ENCODE results near the gene AVP. TPM values are rescaled to one million over a fixed set of nuclear protein-coding genes. Genes with fewer than 3 reads are reported as not detected.
"Not testable (repeated sequence)": the region's sequence is repeated elsewhere in the genome, so short reads cannot be mapped to it uniquely, and the experiment has no call there.

Gene AVP
- total RNA-seq, 1 experiment from 2014 or later = not detected

GRCh38 chr20:3080939-3081388, 3.6 kb downstream of the AVP start:
- TF ChIP-seq POLR2AphosphoS5 (IDR thresholded peaks at IDR 0.05; ENCODE audit: low read depth, low read length) (no peak; the same call in 1 of the 2 replicates), CTCF (IDR thresholded peaks at IDR 0.05) (no peak), TCF7L2 (IDR thresholded peaks at IDR 0.05; ENCODE audit: low read depth, low read length) (no peak), SIN3A (IDR thresholded peaks at IDR 0.05; ENCODE audit: borderline replicate concordance, insufficient read depth, low read depth, low read length) (no peak), REST (IDR thresholded peaks at IDR 0.05; ENCODE audit: insufficient read depth in 1 of 2, low read depth in 2 of 2, low read length in 1 of 2) (no peak)
- Histone ChIP-seq H3K27ac (ENCODE audit: low read length) (no peak overlapping the region), H3K9me3 (ENCODE audit: control insufficient read depth, insufficient read depth, low read depth, low read length) (no peaks in the 10 kb centered on the region), H3K4me1 (ENCODE audit: control insufficient read depth, insufficient read depth, low read length) (peaks cover 16% of the 10 kb centered on the region), H3K36me3 (ENCODE audit: control insufficient read depth, insufficient read depth, low read length) (no peaks in the 10 kb centered on the region), H3K27me3 (ENCODE audit: control insufficient read depth, insufficient read depth, low read length) (no peaks in the 10 kb centered on the region), H3K4me3 (ENCODE audit: low read depth in 2 of 2, low read length in 2 of 2) (no peak overlapping the region)
- intact Hi-C loops (cut with micrococcal nuclease; ENCODE audit: unreplicated experiment) (no loop called here), in situ Hi-C loops (cut with HindIII; ENCODE audit: low pct_unique_long_range_greater_than_20kb, low sequenced_read_pairs) (no loop called here)
- ATAC-seq (peak; percentile 88), DNase-seq (ENCODE audit: low read depth, low spot score) (no peak)
- BruUV-seq (replicated peaks) = no TSS peak
- POLR2A ChIA-PET = no interaction called here
- CTCF ChIA-PET = no interaction called here

GRCh38 chr20:3077618-3078134, 6.8 kb downstream of the AVP start:
- no peak overlapping the region for H3K4me3 ChIP-seq (ENCODE audit: low read depth in 2 of 2, low read length in 2 of 2)
- POLR2A ChIA-PET = no interaction called here
- in situ Hi-C loops (cut with HindIII; ENCODE audit: low pct_unique_long_range_greater_than_20kb, low sequenced_read_pairs) = no loop called here
- peaks cover 16% of the 10 kb centered on the region for H3K4me1 ChIP-seq (ENCODE audit: control insufficient read depth, insufficient read depth, low read length)
- H3K9me3 ChIP-seq (ENCODE audit: control insufficient read depth, insufficient read depth, low read depth, low read length) = no peaks in the 10 kb centered on the region
- no peaks in the 10 kb centered on the region for H3K27me3 ChIP-seq (ENCODE audit: control insufficient read depth, insufficient read depth, low read length)
- ATAC-seq = no peak
- intact Hi-C loops (cut with micrococcal nuclease; ENCODE audit: unreplicated experiment) = no loop called here
- CTCF ChIA-PET = interaction anchor here (0.6 kb wide), 1 partner anchor 24 kb away, joined by 3 read pairs; no protein-coding TSS in a partner anchor
- no TSS peak for BruUV-seq (replicated peaks)
- H3K27ac ChIP-seq (ENCODE audit: low read length) = no peak overlapping the region
- H3K36me3 ChIP-seq (ENCODE audit: control insufficient read depth, insufficient read depth, low read length) = no peaks in the 10 kb centered on the region
- DNase-seq (ENCODE audit: low read depth, low spot score) = no peak
- TF ChIP-seq SIN3A (IDR thresholded peaks at IDR 0.05; ENCODE audit: borderline replicate concordance, insufficient read depth, low read depth, low read length) = no peak
- TF ChIP-seq TCF7L2 (IDR thresholded peaks at IDR 0.05; ENCODE audit: low read depth, low read length) = no peak
- TF ChIP-seq CTCF (IDR thresholded peaks at IDR 0.05) = no peak
- TF ChIP-seq REST (IDR thresholded peaks at IDR 0.05; ENCODE audit: insufficient read depth in 1 of 2, low read depth in 2 of 2, low read length in 1 of 2) = no peak
- TF ChIP-seq POLR2AphosphoS5 (IDR thresholded peaks at IDR 0.05; ENCODE audit: low read depth, low read length) = no peak

- CTCF ChIA-PET; BruUV-seq (replicated peaks): not testable (repeated sequence)
Measured at GRCh38 chr20:3075315-3075714, 9.2 kb downstream of the AVP start.

More at GRCh38 chr20:3075315-3075714, 9.2 kb downstream of the AVP start:
- H3K4me1 ChIP-seq (ENCODE audit: control insufficient read depth, insufficient read depth, low read length); H3K36me3 ChIP-seq (ENCODE audit: control insufficient read depth, insufficient read depth, low read length); DNase-seq (ENCODE audit: low read depth, low spot score); POLR2A ChIA-PET; in situ Hi-C loops (cut with HindIII; ENCODE audit: low pct_unique_long_range_greater_than_20kb, low sequenced_read_pairs); H3K9me3 ChIP-seq (ENCODE audit: control insufficient read depth, insufficient read depth, low read depth, low read length); intact Hi-C loops (cut with micrococcal nuclease; ENCODE audit: unreplicated experiment); H3K27ac ChIP-seq (ENCODE audit: low read length); H3K27me3 ChIP-seq (ENCODE audit: control insufficient read depth, insufficient read depth, low read length); H3K4me3 ChIP-seq (ENCODE audit: low read depth in 2 of 2, low read length in 2 of 2); ATAC-seq: not testable (repeated sequence)
